ENCODE data around the gene CASP2.

The CASP2 gene

DNA sequence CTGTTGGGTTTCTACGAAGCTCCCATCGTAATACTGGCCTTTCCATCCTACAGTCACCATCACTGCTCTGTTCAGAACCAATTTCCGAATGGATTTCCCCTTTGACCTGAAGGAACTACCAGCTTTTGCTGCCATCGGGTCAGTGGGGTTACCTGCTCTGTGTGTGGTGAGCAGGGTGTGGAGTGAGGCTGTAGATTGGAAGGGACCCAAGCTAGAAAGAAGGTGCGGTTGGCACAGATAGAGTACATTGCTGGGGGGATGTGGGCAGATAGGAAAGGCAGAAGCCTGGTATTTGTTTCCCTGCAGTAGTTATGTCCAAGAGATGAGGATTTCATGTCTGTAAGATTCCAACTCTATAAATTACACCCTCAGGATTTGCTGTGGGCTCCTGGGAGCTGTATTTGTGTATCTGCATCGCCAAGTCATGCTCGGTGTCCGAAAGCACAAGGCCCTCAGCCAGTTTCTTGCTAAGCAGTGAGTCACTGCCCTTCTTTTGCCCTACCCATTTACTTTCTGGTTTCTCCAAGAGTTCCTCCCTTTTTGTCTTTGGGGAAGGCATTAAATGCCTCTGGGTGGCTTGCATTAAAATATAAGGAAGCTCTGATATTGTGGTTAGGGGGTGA is 43.1 kb downstream of the CASP2 start:
- DNase-seq (ENCODE audit: low read depth in 2 of 2): no peak

- no peak for DNase-seq (ENCODE audit: low read depth in 2 of 2)
These were observed 46.1 kb downstream of the CASP2 start for GRCh38 chr7:143334244-143334643.

GRCh38 chr7:143337216-143337615 is 49.1 kb downstream of the CASP2 start:
- DNase-seq (ENCODE audit: low read depth in 2 of 2): no peak

GRCh38 chr7:143341842-143342241 is 53.7 kb downstream of the CASP2 start:
- DNase-seq (ENCODE audit: low read depth in 2 of 2): no peak

DNA sequence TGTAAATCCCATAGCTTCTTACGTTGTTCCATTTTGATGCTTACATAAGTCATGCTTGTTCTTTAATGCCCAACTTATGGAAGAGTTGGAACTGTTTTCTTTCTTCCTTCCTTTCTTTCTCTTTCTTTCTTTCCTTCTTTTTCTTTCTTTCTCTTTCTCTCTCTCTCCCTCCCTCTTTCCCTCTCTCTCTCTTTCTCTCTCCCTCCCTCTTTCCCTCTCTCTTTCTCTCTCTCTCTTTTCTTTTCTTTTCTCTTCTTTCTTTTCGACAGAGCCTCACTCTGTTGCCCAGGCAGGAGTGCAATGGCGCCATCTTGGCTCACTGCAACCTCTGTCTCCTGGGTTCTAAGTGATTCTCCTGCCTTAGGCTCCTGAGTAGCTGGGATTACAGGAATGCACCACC is 55.4 kb downstream of the CASP2 start:
- no peak for DNase-seq (ENCODE audit: low read depth in 2 of 2)

GRCh38 chr7:143345428-143345900 is 57.3 kb downstream of the CASP2 start:
- peak; percentile 28 to 46 for DNase-seq (ENCODE audit: low read depth in 2 of 2)

GRCh38 chr7:143346018-143346417 is 57.9 kb downstream of the CASP2 start:
- DNase-seq (ENCODE audit: low read depth in 2 of 2): no peak

DNA sequence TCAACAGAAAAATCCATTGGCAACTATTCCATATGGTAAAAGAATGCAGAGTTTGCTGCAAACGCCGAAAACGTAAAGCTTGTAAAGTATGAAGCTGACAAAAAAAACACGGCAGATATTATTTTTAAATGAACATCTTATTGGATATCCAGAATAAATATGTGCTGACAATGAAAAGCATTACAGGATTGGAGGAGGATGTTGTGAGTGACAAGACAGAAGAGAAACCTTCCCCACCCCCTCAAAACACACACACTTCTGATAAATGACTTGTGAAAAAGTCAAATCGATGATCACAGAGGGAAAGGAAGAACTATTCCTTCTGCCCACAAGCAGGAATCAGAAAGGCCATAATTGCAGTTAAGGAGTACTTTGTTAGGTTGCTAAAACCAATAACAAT is 59.8 kb downstream of the CASP2 start:
- DNase-seq (ENCODE audit: low read depth in 2 of 2): no peak

- no peak for DNase-seq (ENCODE audit: low read depth in 2 of 2)
These were observed 62.9 kb downstream of the CASP2 start for GRCh38 chr7:143351060-143351459.

DNA sequence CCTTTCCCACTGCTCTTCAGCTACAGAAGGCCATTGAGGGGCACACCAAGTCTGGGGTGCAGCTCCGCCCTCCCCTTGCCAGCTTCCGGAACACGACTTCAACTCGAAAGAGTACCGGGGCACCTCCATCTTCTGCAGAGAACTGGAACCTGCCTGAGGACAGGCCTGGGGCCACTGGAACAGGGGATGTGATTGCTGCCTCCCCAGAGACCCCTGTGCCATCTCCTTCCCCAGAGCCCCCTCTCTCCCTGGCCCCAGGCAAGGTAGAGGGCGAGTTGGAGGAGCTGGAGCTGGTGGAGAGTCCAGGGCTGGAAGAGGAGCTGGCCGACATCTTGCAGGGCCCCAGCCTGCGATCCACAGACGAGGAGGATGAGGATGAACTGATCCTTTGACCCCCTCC is 63.4 kb downstream of the CASP2 start:
- DNase-seq (ENCODE audit: low read depth in 2 of 2): no peak

GRCh38 chr7:143352531-143353002 is 64.4 kb downstream of the CASP2 start:
- no peak for DNase-seq (ENCODE audit: low read depth in 2 of 2)

- DNase-seq (ENCODE audit: low read depth in 2 of 2): no peak
These were observed 66.2 kb downstream of the CASP2 start for GRCh38 chr7:143354376-143354775.

DNA sequence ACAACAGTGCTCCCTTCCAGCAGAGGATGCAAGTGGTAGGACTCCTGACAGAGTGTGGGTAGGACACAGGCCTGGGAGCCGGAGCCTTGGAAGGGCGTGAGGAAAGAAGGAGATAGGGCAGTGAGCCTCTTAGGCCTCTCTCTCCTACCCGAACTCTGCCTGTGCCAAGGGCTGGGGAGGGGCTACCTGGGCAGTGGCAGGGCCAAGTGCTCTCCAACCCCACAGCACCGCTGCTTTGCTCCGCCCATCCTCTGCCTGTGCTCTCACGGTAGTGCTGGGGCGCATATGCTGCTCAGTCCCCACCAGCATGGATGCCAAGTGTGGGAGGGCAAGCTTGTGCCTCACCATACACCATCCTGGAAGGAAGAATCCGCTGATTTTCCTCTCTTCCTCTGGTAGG is 66.8 kb downstream of the CASP2 start:
- DNase-seq (ENCODE audit: low read depth in 2 of 2): no peak

DNA sequence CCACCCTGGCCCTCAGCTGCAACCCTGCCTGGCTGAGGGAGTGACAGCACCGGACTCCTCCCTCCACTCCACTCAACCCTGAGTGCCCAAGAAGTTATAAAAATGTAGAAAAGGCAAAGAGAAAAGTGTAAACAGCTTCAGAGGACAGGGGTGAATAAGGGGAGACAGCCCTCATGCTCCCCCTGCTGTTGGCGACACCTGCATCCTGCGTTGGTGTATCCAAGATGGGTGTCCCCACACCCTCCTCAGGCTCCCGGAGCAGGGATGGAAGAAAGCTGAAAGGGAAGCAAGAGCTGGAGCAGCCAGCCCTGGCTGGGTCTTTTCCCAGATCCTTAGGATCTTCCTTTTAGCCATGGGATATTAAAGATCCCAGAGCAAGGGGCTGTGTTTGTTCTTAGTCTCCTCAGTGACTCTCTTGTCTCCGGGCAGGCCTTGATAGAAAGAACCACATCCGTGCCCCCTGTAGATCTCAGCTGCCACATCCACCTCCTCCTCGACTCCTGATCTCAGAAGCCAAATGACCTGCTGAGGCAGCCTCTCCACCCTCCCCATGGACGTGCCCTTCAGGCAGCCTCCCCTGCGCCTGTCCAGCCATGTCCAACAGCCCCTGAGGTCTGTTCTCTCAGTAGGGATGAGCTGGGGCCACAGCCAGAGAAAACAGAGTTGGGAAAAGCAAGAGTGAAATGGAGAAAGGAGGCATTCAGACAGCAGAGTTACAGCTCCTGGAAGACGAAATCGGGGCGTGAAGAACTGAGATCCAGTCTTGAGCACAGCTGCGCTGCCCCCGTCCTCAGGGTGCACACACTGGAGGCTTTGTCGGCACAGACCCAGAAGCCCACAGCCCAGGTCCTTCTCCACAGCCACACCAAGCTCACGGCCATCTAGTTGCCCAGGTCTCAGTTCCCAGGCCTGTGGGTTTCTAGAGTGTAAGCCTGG is 67.6 kb downstream of the CASP2 start:
- DNase-seq (ENCODE audit: low read depth in 2 of 2): no peak

GRCh38 chr7:143356414-143357050 is 68.4 kb downstream of the CASP2 start:
- DNase-seq (ENCODE audit: low read depth in 2 of 2): no peak

All from stimulated activated CD8-positive, alpha-beta memory T cell treated with anti-CD3 and anti-CD28 coated beads, Interleukin-2, amount 100 ng/mL, for 1 hour (primary cell).